HG03432 (cell line): Measurements from ENCODE around the gene COL16A1.

Experiments
- ATAC-seq: cut with Tn5 transposase; IDR thresholded peaks from one replicate; pipeline ENCODE4 v1.9.1; 2021; ENCODE audit warnings: mild to moderate bottlenecking, moderate library complexity; ENCODE audit not compliant: unreplicated experiment

The COL16A1 gene

DNA sequence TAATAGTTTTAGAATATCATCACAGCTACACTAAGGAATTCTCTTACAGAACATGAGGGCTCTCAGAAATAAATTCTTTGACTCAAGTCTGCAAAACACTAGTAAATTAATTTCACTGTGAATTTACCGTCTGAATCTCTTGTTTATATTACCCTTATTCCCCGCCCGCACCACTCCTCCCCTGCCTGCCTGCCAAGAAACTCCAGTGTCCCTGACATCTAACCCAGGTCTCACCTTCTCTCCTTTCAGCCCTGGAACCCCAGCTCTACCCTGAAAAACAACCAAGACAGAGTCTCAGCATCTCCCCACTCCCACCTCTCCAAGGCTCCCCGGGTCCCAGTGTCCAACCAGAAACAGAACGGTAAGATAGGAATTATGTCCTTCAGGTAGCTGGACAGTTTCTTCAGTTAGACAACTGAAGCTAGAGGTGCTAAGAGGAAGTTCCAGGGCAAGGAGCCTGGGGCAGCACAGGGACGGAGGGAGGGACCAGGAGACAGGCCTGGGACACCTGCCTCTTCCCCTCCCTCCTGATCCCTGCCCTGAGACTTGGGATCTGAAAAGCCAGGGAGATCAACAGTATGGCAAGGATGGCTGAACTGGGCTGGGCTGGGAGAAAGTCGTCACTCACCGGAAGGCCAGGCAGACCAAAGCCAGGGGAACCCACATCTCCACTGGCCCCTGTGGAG is 15.4 kb downstream of the COL16A1 start:
- ATAC-seq = no peak

GRCh38 chr1:31687601-31688000 is 16.2 kb downstream of the COL16A1 start:
- ATAC-seq = no peak

- no peak for ATAC-seq
Measured at GRCh38 chr1:31685795-31686194, 18.0 kb downstream of the COL16A1 start.

DNA sequence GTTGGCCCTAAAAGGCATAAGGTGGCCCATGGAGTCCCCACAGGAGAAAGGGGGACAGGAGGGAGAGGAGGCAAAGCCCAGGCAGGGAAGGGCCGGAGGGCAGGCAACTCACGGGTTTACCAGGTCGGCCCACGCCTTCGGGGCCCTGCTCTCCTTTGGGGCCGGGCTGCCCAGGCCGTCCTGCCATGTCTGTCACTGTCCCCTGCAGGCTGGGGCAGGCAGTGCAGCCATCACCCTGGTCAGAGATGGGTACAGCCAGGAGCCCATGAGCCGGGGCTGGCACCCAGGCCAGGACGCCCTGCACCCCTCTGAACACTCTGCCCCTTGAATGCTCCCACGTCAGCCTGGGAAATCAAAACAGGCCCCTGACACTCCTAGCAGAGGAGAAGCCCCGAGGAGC is 19.8 kb downstream of the COL16A1 start:
- ATAC-seq = no peak

- no peak for ATAC-seq
Measured at GRCh38 chr1:31681415-31681814, 22.4 kb downstream of the COL16A1 start.

DNA sequence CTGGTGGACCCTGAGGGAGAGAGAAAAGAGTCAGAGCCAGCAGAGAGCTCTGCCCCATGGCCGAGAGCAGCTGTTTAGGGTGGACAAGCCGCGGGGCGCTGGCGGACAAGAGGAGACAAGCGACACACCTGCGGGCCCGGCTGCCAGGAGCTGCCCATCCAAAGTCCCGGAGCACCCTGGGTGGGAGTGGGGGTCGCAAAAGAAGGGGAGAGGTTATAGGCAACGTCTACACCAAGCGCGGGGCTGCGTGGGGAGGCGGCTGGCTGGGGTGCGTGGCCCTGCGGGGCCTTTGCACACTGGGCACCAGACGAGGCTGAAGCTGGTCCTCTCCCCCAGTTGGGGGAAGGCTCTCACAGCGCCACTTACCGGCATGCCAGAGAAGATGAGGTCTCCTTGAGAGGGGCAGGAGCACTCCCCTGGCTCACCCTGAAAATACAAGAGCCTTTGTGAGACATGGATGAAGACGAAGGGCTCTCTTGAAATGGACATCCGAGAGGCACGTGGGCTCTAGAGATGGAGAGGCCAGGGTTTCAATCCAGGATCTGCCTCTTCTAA is 24.1 kb downstream of the COL16A1 start:
- no peak for ATAC-seq

DNA sequence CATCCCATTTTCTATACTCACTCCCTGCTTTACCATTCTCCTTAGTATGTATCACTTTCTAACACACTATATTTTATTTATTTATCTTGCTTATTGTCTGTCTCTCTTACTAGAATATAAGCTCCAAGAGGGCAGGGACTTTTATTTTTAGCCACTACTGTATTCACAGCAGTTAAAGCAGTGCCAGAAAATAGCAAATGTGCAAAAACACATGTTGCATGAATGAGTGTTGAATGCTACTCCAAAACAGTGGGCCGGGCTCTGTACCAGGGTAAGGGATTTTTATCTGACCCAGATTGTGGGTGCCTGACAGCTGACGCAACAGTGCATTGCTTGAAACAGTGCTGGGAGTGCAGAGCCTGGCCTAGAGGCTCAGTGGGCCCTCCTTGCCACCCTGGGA is 24.7 kb downstream of the COL16A1 start:
- ATAC-seq = no peak

GRCh38 chr1:31678681-31679080 is 25.1 kb downstream of the COL16A1 start:
- ATAC-seq = no peak

GRCh38 chr1:31677949-31678348 is 25.9 kb downstream of the COL16A1 start:
- ATAC-seq = no peak

GRCh38 chr1:31677401-31677800 is 26.4 kb downstream of the COL16A1 start:
- no peak for ATAC-seq

- no peak for ATAC-seq
Measured at GRCh38 chr1:31675756-31676155, 28.1 kb downstream of the COL16A1 start.

- no peak for ATAC-seq
Measured at GRCh38 chr1:31675161-31675560, 28.7 kb downstream of the COL16A1 start.

DNA sequence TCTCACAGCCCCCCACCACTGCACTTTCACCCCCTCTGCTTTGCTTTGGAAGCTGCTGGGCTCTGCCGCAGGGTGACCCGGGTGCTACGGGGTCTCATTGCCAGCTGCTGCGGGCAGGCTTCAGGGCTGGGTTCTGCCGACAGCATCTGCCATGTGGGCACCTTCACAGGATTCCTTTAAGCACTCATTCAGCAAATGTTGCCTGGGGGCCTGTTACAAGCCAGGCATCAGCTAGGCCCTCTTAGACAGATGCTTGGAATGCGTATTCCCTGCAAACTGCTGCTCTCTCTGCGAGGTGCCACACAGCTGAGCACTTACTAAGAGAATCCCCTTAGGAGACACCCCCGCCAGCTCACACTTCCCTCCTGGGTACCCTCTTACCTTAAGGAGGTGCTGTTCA is 29.2 kb downstream of the COL16A1 start:
- ATAC-seq = no peak

GRCh38 chr1:31673433-31673832 is 30.4 kb downstream of the COL16A1 start:
- no peak for ATAC-seq

- no peak for ATAC-seq
Measured at GRCh38 chr1:31672986-31673385, 30.8 kb downstream of the COL16A1 start.

DNA sequence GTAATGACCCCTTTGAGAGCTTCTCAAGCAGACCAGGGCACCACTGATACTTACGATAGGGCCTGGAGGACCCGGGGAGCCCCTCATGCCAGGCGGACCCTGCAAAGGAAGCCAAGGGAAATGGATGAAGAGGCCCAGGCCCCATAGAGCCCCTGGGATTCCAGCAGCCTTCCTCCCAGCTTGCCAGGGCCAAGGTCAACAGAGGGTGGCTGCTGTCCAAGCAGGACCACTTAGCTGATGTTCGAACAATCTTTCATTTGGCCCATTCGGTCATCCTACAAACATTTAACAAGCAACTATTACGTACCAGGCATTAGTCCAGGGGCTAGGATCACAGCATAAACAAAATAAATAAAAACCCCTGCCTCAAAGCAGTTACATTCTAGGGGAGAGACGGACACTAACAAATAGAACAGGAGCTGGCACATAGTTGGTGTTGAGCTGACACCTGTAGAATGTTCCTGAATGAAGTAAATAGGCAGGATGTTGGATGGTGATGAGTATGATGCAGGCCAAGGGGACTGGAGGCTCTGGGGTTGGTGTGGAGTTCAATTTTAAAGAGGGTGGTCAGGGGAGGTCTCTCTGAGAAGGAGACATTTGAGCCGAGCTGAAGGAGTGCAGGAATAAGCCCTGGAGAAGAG is 32.1 kb downstream of the COL16A1 start:
- ATAC-seq = no peak

GRCh38 chr1:31671147-31671546 is 32.7 kb downstream of the COL16A1 start:
- ATAC-seq = no peak

DNA sequence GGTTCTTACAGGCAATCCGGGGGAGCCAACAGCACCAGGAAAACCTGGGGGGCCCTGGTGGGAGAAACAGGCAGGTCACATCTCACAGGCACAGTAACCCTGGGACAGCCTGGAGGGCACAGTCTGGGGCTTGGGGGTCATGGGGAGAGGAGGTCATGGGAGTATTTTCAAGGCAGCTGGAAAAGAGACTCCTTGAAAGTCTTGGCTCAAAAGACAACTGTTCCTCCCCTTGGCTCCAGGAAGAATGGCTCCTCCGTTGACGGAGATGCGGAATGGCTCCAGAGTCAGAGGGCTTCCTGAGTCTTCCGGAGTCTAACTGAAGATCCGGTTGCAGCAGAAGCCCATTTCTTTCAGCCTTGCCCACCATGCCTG is 33.2 kb downstream of the COL16A1 start:
- no peak for ATAC-seq

DNA sequence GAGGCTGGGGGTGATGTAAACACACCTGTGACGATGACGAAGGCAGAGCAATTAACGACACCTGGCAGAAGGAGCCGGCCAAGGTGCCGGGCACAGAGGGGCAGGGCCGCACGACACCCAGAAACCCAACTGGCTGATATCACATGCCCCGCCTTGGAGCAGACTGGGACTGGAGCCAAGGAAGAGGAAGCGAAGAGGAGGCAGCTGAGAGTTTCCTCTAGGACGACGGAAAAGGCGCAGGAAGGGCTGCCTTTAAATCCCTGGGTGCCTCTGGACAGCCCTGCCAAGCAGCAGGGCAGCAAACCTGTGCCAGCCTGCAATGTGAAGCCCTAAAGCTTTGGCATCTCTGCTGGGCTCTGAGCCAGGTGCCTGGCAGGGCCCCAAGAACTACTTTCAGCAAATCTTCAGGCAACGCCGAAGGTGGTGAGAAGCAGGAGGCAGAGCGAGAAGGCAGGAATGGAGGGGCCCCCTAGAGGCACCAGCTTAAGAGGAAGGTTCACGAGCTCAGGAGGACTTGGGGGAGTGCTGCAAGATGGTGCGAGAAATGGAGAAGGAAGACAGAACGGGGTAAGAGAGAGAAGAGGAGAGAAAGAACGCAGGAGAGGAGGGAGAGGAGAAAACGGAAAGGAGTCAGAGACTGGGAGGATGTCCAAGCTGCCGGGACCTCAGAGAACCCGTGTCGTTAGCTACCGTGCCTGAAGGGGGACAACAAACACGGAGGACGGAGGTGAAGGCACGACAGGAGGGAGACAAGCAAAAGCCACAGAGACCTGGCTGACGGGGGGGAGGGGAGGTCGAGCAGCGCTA is 33.8 kb downstream of the COL16A1 start:
- no peak for ATAC-seq

GRCh38 chr1:31669433-31669785 is 34.4 kb downstream of the COL16A1 start:
- no peak for ATAC-seq

- ATAC-seq = no peak
Measured at GRCh38 chr1:31668303-31668883, 35.4 kb downstream of the COL16A1 start.
